HAP-1 (cell line): Measurements from ENCODE around the gene MTMR2.

Source experiments
- DNase-seq, 2 experiments: peaks; one replicate each; pipeline ENCODE4 v3.0.0-alpha.2; 2016 to 2020; ENCODE audit warnings: low spot score in 2 of 2
- H3K27me3 ChIP-seq: fragments of 250-450 bp; sonication (Bioruptor Pico); 2 replicates; pipeline ENCODE4 v1.5.1; 2020; ENCODE audit warnings: low read depth, mild to moderate bottlenecking, moderate library complexity
- H3K36me3 ChIP-seq: fragments of 250-450 bp; sonication (Bioruptor Pico); replicated peaks from 2 replicates; pipeline ENCODE4 v1.5.1; 2020; ENCODE audit warnings: mild to moderate bottlenecking
- H3K4me1 ChIP-seq: fragments of 250-450 bp; sonication (Bioruptor Pico); 2 replicates; pipeline ENCODE4 v1.5.1; 2020; ENCODE audit warnings: mild to moderate bottlenecking
- H3K4me3 ChIP-seq: fragments of 250-450 bp; sonication (Bioruptor Pico); 2 replicates; pipeline ENCODE4 v1.5.1; 2020; ENCODE audit warnings: mild to moderate bottlenecking, moderate library complexity
- H3K9me3 ChIP-seq: fragments of 250-450 bp; sonication (Bioruptor Pico); 2 replicates; pipeline ENCODE4 v1.5.1; 2020; ENCODE audit warnings: mild to moderate bottlenecking, moderate library complexity
- in situ Hi-C: fragments of 300-500 bp; cut with MboI; formaldehyde crosslinking; loops from 3 replicates; pipeline ENCODE4 v1.14.3; 2020; ENCODE audit warnings: low sequenced_read_pairs, inconsistent platforms, mixed read lengths

MTMR2 gene

GRCh38 chr11:95805869-95806268, 118.0 kb downstream of the MTMR2 start:
- H3K27me3 ChIP-seq: no peaks in the 10 kb centered on the region
- no peaks in the 10 kb centered on the region for H3K4me1 ChIP-seq
- no peak for DNase-seq
- H3K9me3 ChIP-seq: no peaks in the 10 kb centered on the region
- no peak overlapping the region for H3K4me3 ChIP-seq
- in situ Hi-C loops: no loop called here
- H3K36me3 ChIP-seq: peaks cover 25% of the 10 kb centered on the region

- in situ Hi-C loops: no loop called here
- Histone ChIP-seq H3K9me3 (no peaks in the 10 kb centered on the region), H3K4me1 (no peaks in the 10 kb centered on the region), H3K27me3 (no peaks in the 10 kb centered on the region), H3K36me3 (peaks cover 38% of the 10 kb centered on the region), H3K4me3 (no peak overlapping the region)
- DNase-seq: no peak
Measured at GRCh38 chr11:95803973-95804372, 119.9 kb downstream of the MTMR2 start.

GRCh38 chr11:95802806-95803205, 121.1 kb downstream of the MTMR2 start:
- no peak for DNase-seq
- H3K4me3 ChIP-seq: no peak overlapping the region
- H3K9me3 ChIP-seq: no peaks in the 10 kb centered on the region
- H3K27me3 ChIP-seq: no peaks in the 10 kb centered on the region
- in situ Hi-C loops: no loop called here
- H3K4me1 ChIP-seq: no peaks in the 10 kb centered on the region
- H3K36me3 ChIP-seq: peaks cover 38% of the 10 kb centered on the region

- DNase-seq: no peak
- Histone ChIP-seq H3K4me3 (no peak overlapping the region), H3K27me3 (no peaks in the 10 kb centered on the region), H3K9me3 (no peaks in the 10 kb centered on the region), H3K36me3 (peaks cover 28% of the 10 kb centered on the region), H3K4me1 (no peaks in the 10 kb centered on the region)
- in situ Hi-C loops: no loop called here
Measured at GRCh38 chr11:95800438-95800837, 123.5 kb downstream of the MTMR2 start.

- Histone ChIP-seq H3K36me3 (peaks cover 25% of the 10 kb centered on the region), H3K4me3 (no peak overlapping the region), H3K27me3 (no peaks in the 10 kb centered on the region), H3K9me3 (no peaks in the 10 kb centered on the region), H3K4me1 (no peaks in the 10 kb centered on the region)
- no peak for DNase-seq
- in situ Hi-C loops: no loop called here
Measured at GRCh38 chr11:95799546-95799945, 124.4 kb downstream of the MTMR2 start.

- peaks cover 15% of the 10 kb centered on the region for H3K36me3 ChIP-seq
- in situ Hi-C loops: no loop called here
- H3K4me1 ChIP-seq: peaks cover 12% of the 10 kb centered on the region
- no peak overlapping the region for H3K4me3 ChIP-seq
- H3K9me3 ChIP-seq: no peaks in the 10 kb centered on the region
- H3K27me3 ChIP-seq: no peaks in the 10 kb centered on the region
- no peak for DNase-seq
Measured at GRCh38 chr11:95796501-95796900, 127.4 kb downstream of the MTMR2 start.

GRCh38 chr11:95795627-95796295, 128.1 kb downstream of the MTMR2 start:
- Histone ChIP-seq H3K9me3 (no peaks in the 10 kb centered on the region), H3K4me1 (peaks cover 12% of the 10 kb centered on the region), H3K27me3 (no peaks in the 10 kb centered on the region), H3K4me3 (no peak overlapping the region), H3K36me3 (peaks cover 12% of the 10 kb centered on the region)
- in situ Hi-C loops: no loop called here
- DNase-seq: no peak

GRCh38 chr11:95794086-95794485, 129.8 kb downstream of the MTMR2 start:
- no peak for DNase-seq

GRCh38 chr11:95793116-95793515, 130.8 kb downstream of the MTMR2 start:
- in situ Hi-C loops: no loop called here
- H3K4me1 ChIP-seq: peaks cover 15% of the 10 kb centered on the region
- DNase-seq: no peak
- H3K4me3 ChIP-seq: no peak overlapping the region
- no peaks in the 10 kb centered on the region for H3K9me3 ChIP-seq
- no peaks in the 10 kb centered on the region; the same call in none of the 2 replicates for H3K36me3 ChIP-seq
- no peaks in the 10 kb centered on the region for H3K27me3 ChIP-seq

More at GRCh38 chr11:95794086-95794485, 129.8 kb downstream of the MTMR2 start:
- H3K9me3 ChIP-seq: no peaks in the 10 kb centered on the region
- no peak overlapping the region for H3K4me3 ChIP-seq
- peaks cover 12% of the 10 kb centered on the region for H3K4me1 ChIP-seq
- in situ Hi-C loops: no loop called here
- H3K27me3 ChIP-seq: no peaks in the 10 kb centered on the region
- no peaks in the 10 kb centered on the region; the same call in 1 of the 2 replicates for H3K36me3 ChIP-seq

GRCh38 chr11:95792700-95793099, 131.2 kb downstream of the MTMR2 start:
- no peaks in the 10 kb centered on the region; the same call in none of the 2 replicates for H3K36me3 ChIP-seq
- H3K27me3 ChIP-seq: no peaks in the 10 kb centered on the region
- H3K4me3 ChIP-seq: peak overlapping the region; percentile 88; the same call in 1 of the 2 replicates
- no peak for DNase-seq
- in situ Hi-C loops: no loop called here
- peaks cover 19% of the 10 kb centered on the region for H3K4me1 ChIP-seq
- H3K9me3 ChIP-seq: no peaks in the 10 kb centered on the region

- no peaks in the 10 kb centered on the region for H3K9me3 ChIP-seq
Measured at GRCh38 chr11:95792200-95792599, 131.7 kb downstream of the MTMR2 start.

GRCh38 chr11:95791709-95792033, 132.2 kb downstream of the MTMR2 start:
- no peak for DNase-seq
- in situ Hi-C loops: no loop called here

More at GRCh38 chr11:95792200-95792599, 131.7 kb downstream of the MTMR2 start:
- peaks cover 2% of the 10 kb centered on the region for H3K36me3 ChIP-seq
- DNase-seq: peak in 1 of 2 experiments; percentile 9
- in situ Hi-C loops: no loop called here
- H3K27me3 ChIP-seq: no peaks in the 10 kb centered on the region
- peaks cover 19% of the 10 kb centered on the region for H3K4me1 ChIP-seq
- peak overlapping the region; percentile 88 for H3K4me3 ChIP-seq

GRCh38 chr11:95790933-95791708, 132.8 kb downstream of the MTMR2 start:
- in situ Hi-C loops: no loop called here
- DNase-seq: peak; percentile 75 to 79
- peak overlapping the region; percentile 88 for H3K4me3 ChIP-seq

More at GRCh38 chr11:95791709-95792033, 132.2 kb downstream of the MTMR2 start:
- Histone ChIP-seq H3K27me3 (no peaks in the 10 kb centered on the region), H3K9me3 (no peaks in the 10 kb centered on the region), H3K4me1 (peaks cover 19% of the 10 kb centered on the region), H3K36me3 (peaks cover 8% of the 10 kb centered on the region), H3K4me3 (peak overlapping the region; percentile 88)

More at GRCh38 chr11:95790933-95791708, 132.8 kb downstream of the MTMR2 start:
- peaks cover 13% of the 10 kb centered on the region for H3K36me3 ChIP-seq
- H3K27me3 ChIP-seq: no peaks in the 10 kb centered on the region
- H3K9me3 ChIP-seq: no peaks in the 10 kb centered on the region
- H3K4me1 ChIP-seq: peaks cover 19% of the 10 kb centered on the region
